T-helper 17 cell (primary cell): Measurements from ENCODE around the gene MTHFD2L. TPM values are rescaled to one million over a fixed set of nuclear protein-coding genes. Genes with fewer than 3 reads are reported as not detected.
"Not testable (repeated sequence)": the region's sequence is repeated elsewhere in the genome, so short reads cannot be mapped to it uniquely, and the experiment has no call there.

Experiments
- ATAC-seq: fragments of 150-1000 bp; cut with Tn5 transposase; 2 replicates; pipeline ENCODE4 v1.10.0; 2021; ENCODE audit warnings: mild to moderate bottlenecking, moderate library complexity
- DNase-seq, 3 donors: peaks; one replicate each; pipeline versions ENCODE4 v3.0.0 to v3.0.0-alpha.2; 2020 to 2021
- H3K9me3 ChIP-seq: one replicate; pipeline ENCODE4 v1.7.0; 2013; ENCODE audit warnings: low read length, mild to moderate bottlenecking; ENCODE audit not compliant: control insufficient read depth, poor library complexity, severe bottlenecking
- H3K27ac Mint-ChIP-seq: one replicate; pipeline ENCODE4 v1.8.0; 2022; ENCODE audit warnings: mild to moderate bottlenecking, moderate library complexity, mixed read lengths
- H3K27me3 Mint-ChIP-seq: one replicate; pipeline ENCODE4 v1.8.0; 2022; ENCODE audit warnings: mixed read lengths
- H3K36me3 Mint-ChIP-seq: one replicate; pipeline ENCODE4 v1.8.0; 2022; ENCODE audit warnings: low read depth, mixed read lengths
- H3K4me1 Mint-ChIP-seq: one replicate; pipeline ENCODE4 v1.8.0; 2022; ENCODE audit warnings: mild to moderate bottlenecking, mixed read lengths
- H3K4me3 Mint-ChIP-seq: one replicate; pipeline ENCODE4 v1.8.0; 2022; ENCODE audit warnings: mild to moderate bottlenecking, moderate library complexity, mixed read lengths
- total RNA-seq, 4 donors: library from RNA in 2 of 4; stranded (reverse) in 2 of 4; gene quantifications; one replicate each; pipeline ENCODE4 v1.2.3 and lab custom pipeline; 2022 to 2026

Gene MTHFD2L
- total RNA-seq, 2 donors from 2014 or later = 6.2 to 14.5 TPM

DNA sequence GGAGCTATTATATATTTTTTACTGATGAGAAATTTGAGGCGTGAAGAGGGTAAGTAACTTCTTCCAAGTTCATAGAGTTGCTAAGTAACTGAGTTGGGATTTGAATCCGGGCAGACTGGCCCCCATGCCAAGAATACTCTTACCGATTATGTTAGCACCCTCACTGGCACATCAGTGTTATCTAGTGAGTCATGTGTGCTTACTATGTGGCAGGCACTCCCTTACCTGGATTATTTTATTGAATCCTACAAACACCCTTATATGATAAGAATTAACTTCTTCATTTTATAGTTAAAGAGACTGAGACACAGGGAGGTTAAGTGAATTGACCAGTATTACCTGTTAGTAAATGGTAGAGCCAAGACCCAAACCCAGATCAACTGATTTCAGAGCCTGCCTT, 20.9 kb downstream of the MTHFD2L start:
- no peaks in the 10 kb centered on the region for H3K9me3 ChIP-seq
- DNase-seq (no peak), ATAC-seq (no peak)
- Mint-ChIP-seq H3K27ac (no peak overlapping the region), H3K4me1 (no peaks in the 10 kb centered on the region), H3K27me3 (no peaks in the 10 kb centered on the region), H3K36me3 (peaks cover 2% of the 10 kb centered on the region), H3K4me3 (no peak overlapping the region)

DNA sequence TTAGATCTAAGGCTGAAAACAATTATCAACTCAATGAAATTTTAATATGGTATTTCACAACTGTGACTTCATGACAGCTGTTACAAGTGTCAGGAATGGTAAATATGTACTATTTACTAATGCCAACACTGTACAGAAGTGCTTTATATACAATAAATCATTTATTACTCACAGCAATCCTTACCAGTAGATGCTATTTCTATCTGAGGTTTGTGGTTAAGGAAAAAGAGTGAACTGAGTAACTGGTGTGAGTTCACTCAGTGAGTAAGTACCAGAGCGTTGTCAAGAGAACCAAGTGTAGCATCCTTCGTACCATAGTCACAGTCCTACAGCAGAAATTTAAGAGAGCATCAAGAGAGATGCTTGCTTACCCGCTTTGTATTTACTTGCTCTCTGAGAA, 23.3 kb downstream of the MTHFD2L start:
- DNase-seq (no peak), ATAC-seq (no peak)
- H3K27me3 Mint-ChIP-seq = no peaks in the 10 kb centered on the region
- H3K4me1 Mint-ChIP-seq = no peaks in the 10 kb centered on the region
- H3K9me3 ChIP-seq = no peaks in the 10 kb centered on the region
- no peak overlapping the region for H3K27ac Mint-ChIP-seq
- H3K4me3 Mint-ChIP-seq = no peak overlapping the region
- H3K36me3 Mint-ChIP-seq = peaks cover 2% of the 10 kb centered on the region

- ATAC-seq = no peak
- no peaks in the 10 kb centered on the region for H3K27me3 Mint-ChIP-seq
- H3K27ac Mint-ChIP-seq = no peak overlapping the region
- peaks cover 2% of the 10 kb centered on the region for H3K36me3 Mint-ChIP-seq
- no peaks in the 10 kb centered on the region for H3K4me1 Mint-ChIP-seq
- no peaks in the 10 kb centered on the region for H3K9me3 ChIP-seq
- no peak for DNase-seq
- H3K4me3 Mint-ChIP-seq = no peak overlapping the region
These were observed 31.0 kb downstream of the MTHFD2L start for GRCh38 chr4:74188912-74189311.

DNA sequence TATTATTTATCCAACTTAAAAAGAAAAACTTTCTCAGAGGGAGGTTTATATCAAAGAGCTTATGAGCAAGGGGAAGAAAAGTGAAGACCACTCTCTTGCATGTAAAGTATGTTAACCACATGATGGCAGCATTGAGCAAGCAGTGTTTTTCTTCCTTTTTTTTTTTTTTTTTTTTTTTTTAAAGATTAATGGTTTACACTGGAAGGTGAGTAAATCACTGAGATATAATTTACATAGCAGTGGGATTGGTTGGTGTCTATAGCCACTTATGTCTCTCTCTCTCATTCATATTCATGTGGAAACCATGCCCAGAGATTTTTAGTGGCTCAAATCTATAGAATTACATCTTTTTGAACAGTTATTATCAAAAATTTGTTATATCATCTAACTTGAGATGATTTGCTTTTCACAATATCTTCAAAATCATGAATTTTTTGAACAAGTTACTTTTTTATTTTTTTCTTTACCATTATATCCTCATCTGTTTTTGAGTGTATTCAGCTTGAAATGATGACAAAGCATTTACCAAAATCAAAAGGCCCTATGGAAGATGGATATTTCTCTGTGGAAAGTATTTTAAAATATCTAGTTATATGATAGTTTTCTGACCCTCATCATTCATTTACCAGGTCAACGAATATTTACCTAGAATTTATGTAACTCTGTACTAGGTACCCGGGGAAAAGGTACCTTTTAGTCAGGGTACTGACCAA, 31.6 kb downstream of the MTHFD2L start:
- peaks cover 2% of the 10 kb centered on the region for H3K36me3 Mint-ChIP-seq
- H3K27me3 Mint-ChIP-seq = no peaks in the 10 kb centered on the region
- H3K27ac Mint-ChIP-seq = no peak overlapping the region
- no peak for DNase-seq
- H3K4me3 Mint-ChIP-seq = no peak overlapping the region
- peak; percentile 33 for ATAC-seq
- H3K4me1 Mint-ChIP-seq = no peaks in the 10 kb centered on the region
- no peaks in the 10 kb centered on the region for H3K9me3 ChIP-seq

- H3K9me3 ChIP-seq = no peaks in the 10 kb centered on the region
- H3K27me3 Mint-ChIP-seq = no peaks in the 10 kb centered on the region
- H3K4me1 Mint-ChIP-seq = no peaks in the 10 kb centered on the region
- ATAC-seq (no peak), DNase-seq (no peak)
- no peak overlapping the region for H3K27ac Mint-ChIP-seq
- no peak overlapping the region for H3K4me3 Mint-ChIP-seq
- peaks cover 2% of the 10 kb centered on the region for H3K36me3 Mint-ChIP-seq
These were observed 32.4 kb downstream of the MTHFD2L start for GRCh38 chr4:74190332-74190731.

- Mint-ChIP-seq H3K4me3 (no peak overlapping the region), H3K27ac (no peak overlapping the region), H3K36me3 (peaks cover 2% of the 10 kb centered on the region), H3K4me1 (no peaks in the 10 kb centered on the region), H3K27me3 (no peaks in the 10 kb centered on the region)
- H3K9me3 ChIP-seq = no peaks in the 10 kb centered on the region
- no peak for DNase-seq
- no peak for ATAC-seq
These were observed 33.0 kb downstream of the MTHFD2L start for GRCh38 chr4:74190919-74191397.

DNA sequence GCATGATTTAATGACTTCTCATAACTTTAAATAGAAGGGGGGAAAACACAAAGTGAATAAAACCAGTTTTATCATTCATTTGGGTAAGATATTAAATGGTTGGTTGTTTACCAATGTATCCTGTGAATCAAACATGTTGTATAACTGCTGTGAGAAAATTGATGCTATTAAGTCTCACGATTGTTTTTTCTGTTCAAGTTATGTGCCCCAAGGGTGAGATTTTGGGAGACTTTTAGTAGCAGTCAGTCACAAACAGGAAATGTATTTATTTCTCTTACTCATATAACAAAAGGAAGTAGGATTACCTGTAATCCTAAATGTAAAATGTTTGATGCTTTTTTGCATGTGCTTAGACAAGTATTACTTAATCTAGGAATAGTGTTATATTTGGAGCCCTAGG, 39.2 kb downstream of the MTHFD2L start:
- H3K27ac Mint-ChIP-seq = no peak overlapping the region
- no peaks in the 10 kb centered on the region for H3K9me3 ChIP-seq
- H3K36me3 Mint-ChIP-seq = peaks cover 2% of the 10 kb centered on the region
- H3K4me1 Mint-ChIP-seq = no peaks in the 10 kb centered on the region
- no peak overlapping the region for H3K4me3 Mint-ChIP-seq
- ATAC-seq = no peak
- DNase-seq = no peak
- no peaks in the 10 kb centered on the region for H3K27me3 Mint-ChIP-seq

- Mint-ChIP-seq H3K4me1 (peaks cover 3% of the 10 kb centered on the region), H3K27ac (no peak overlapping the region), H3K4me3 (no peak overlapping the region), H3K27me3 (no peaks in the 10 kb centered on the region), H3K36me3 (no peaks in the 10 kb centered on the region)
- H3K9me3 ChIP-seq = no peaks in the 10 kb centered on the region
- ATAC-seq (no peak), DNase-seq (no peak)
These were observed 44.2 kb downstream of the MTHFD2L start for GRCh38 chr4:74202062-74202586.

DNA sequence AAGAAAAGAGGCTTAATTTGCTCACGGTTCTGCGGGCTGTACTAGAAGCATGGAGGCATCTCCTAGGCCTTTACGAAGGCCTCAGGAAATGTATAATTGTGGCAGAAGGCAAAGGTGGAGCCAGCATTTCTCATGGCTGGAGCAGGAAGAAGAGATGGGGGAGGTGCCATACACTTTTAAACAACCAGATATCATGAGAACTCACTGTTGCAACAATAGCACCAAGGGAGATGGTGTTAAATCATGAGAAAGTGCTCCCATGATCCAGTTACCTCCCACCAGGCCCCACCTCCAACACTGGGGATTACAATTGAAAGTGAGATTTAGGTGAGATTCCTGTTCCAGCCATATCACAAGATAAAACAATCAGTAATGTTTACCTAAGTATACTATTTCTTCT, 45.5 kb downstream of the MTHFD2L start:
- H3K27me3 Mint-ChIP-seq = no peaks in the 10 kb centered on the region
- H3K4me3 Mint-ChIP-seq = no peak overlapping the region
- H3K9me3 ChIP-seq = no peaks in the 10 kb centered on the region
- DNase-seq (no peak), ATAC-seq (no peak)
- H3K4me1 Mint-ChIP-seq = peaks cover 3% of the 10 kb centered on the region
- H3K36me3 Mint-ChIP-seq = no peaks in the 10 kb centered on the region
- H3K27ac Mint-ChIP-seq = no peak overlapping the region

DNA sequence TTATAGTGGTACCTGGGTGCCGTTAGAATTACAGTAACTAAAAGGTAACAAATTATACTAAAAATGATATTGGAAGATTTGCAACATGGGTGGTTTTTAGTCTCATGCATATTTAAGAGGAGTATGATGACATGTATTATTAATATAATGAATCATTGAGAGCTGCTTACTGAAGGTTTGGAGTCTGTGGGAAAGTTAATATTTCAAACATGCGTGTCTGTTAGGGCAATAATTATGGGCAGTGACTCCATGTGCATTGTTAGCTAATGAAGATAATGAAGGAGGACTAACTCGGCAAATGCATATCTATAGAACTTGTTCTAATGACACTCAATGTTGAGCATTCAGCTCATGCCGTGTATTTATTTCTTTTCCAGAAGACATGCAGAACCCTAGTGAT, 47.1 kb downstream of the MTHFD2L start:
- H3K9me3 ChIP-seq = no peaks in the 10 kb centered on the region
- peaks cover 3% of the 10 kb centered on the region for H3K4me1 Mint-ChIP-seq
- H3K4me3 Mint-ChIP-seq = no peak overlapping the region
- no peaks in the 10 kb centered on the region for H3K27me3 Mint-ChIP-seq
- DNase-seq (no peak), ATAC-seq (no peak)
- H3K36me3 Mint-ChIP-seq = no peaks in the 10 kb centered on the region
- H3K27ac Mint-ChIP-seq = no peak overlapping the region

GRCh38 chr4:74205559-74205958, 47.6 kb downstream of the MTHFD2L start:
- Mint-ChIP-seq H3K27ac (no peak overlapping the region), H3K4me3 (no peak overlapping the region), H3K36me3 (no peaks in the 10 kb centered on the region), H3K27me3 (no peaks in the 10 kb centered on the region), H3K4me1 (peaks cover 3% of the 10 kb centered on the region)
- ATAC-seq (no peak), DNase-seq (no peak)
- H3K9me3 ChIP-seq = no peaks in the 10 kb centered on the region

GRCh38 chr4:74206088-74206825, 48.3 kb downstream of the MTHFD2L start:
- Mint-ChIP-seq H3K27ac (peak overlapping the region; percentile 57), H3K4me1 (peaks cover 3% of the 10 kb centered on the region), H3K4me3 (no peak overlapping the region), H3K27me3 (no peaks in the 10 kb centered on the region), H3K36me3 (no peaks in the 10 kb centered on the region)
- no peak for DNase-seq
- no peaks in the 10 kb centered on the region for H3K9me3 ChIP-seq
- no peak for ATAC-seq

GRCh38 chr4:74214457-74215159, 56.7 kb downstream of the MTHFD2L start:
- not testable (repeated sequence) for H3K9me3 ChIP-seq, H3K4me1 Mint-ChIP-seq, DNase-seq, H3K27me3 Mint-ChIP-seq, H3K4me3 Mint-ChIP-seq, H3K27ac Mint-ChIP-seq, ATAC-seq, H3K36me3 Mint-ChIP-seq
